NCI-H524 (cell line): ENCODE results near the gene TGFB3.

Source experiments
- DNase-seq, 2 experiments: peaks; one replicate each; lab custom pipeline; 2025; lab: John Stamatoyannopoulos, UW

The TGFB3 gene

DNA sequence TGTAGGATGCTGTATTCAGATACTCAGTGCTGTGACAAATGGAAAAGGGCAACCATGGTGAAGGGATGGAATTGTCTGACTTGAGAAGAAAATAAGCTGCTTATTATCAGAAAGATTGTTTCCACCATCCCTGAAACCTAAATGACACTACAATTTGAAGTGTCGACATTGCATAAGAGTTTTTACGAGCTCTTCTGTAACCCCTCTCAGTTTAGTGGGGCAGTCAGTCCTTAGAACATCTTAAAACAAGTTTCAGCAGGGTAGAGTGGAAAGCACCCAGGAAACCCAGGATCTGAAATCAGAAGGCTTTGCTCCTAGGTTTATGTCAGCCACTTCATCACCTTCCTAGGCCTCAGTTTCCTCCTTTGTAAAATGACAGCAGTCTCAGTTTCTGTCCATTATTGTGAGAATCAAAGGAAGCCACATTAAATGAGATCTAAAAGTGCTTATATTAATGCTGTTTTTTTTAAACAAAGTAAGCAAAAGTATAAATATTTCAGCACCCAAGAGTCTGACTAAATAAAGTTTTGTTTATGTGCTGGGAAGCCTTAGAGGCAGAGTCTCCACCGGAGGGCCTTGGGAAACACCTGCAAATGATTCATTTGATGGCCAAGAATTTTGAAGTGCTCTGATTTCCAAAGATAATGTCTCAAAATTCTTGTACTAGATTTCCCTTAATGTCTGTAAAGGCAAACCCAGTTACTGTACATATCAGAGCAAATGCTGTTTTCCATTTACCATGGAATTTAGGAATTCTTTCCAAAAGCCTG is 5.6 kb upstream of the TGFB3 start:
- DNase-seq: no peak

DNA sequence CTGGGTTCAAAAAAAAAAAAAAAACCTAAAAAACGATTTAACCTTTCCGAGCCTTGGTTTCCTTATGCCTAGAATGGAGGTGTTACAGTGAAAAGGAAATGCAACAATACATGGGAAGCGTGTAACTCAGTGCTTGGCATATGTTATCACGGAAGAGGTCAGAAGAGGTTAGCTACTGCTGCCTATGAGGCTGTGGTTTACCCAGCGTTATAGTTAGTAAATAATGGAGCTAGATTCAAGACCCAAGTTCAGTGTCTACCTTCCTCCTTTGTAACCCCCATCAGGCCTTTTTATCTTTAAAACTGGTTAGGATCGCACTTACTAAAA is 4.6 kb upstream of the TGFB3 start:
- DNase-seq: no peak

DNA sequence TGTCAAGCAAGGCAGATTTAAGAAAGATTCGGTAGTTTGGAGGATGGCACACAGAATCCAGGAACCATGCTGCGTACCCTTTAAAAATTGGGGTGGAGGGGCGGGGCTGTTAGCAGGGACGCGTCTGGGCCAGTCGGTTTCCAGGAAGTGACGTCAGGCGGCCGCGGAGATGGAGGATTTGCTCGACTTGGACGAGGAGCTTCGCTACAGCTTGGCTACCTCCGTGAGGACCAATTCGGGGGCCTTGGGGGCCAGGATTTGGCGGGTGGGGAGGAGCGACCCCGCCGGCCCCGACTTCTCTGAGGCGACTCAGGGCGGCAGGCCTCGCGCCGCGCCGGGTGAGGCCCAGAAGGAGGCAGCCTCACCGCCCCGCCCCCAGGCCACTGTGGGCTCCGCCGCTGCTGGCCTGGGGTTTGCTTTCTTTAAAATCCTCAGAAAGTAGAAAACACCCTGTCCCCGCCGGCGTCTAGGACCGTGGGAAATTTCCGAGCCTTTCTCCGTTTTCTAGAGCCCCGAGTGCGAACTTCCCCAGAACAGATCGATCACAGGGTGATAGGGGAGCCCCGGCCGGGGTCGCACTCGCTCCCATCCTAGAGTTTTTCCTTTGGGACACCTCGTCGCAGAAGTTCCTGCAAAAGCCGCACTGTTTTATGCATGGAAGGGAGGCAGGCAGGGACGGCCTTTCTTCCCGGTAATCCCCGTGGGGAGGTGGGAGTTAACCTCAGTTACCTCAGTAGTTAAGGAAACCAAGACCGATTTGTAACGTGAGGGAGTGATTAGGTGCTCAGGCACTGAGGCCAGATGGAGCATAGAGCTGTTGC is 4.0 kb upstream of the TGFB3 start, which contains the start of gene IFT43:
Gene IFT43, plus strand, starts transcription at position 146 of the 821 bp plus-strand sequence. Its CDS starts 24 bp downstream, at position 170.
- DNase-seq: peak; percentile 69 to 75

GRCh38 chr14:75984674-75985073 is 2.9 kb upstream of the TGFB3 start:
- no peak for DNase-seq

GRCh38 chr14:75983019-75983358 is 1.2 kb upstream of the TGFB3 start:
- DNase-seq: no peak

DNA sequence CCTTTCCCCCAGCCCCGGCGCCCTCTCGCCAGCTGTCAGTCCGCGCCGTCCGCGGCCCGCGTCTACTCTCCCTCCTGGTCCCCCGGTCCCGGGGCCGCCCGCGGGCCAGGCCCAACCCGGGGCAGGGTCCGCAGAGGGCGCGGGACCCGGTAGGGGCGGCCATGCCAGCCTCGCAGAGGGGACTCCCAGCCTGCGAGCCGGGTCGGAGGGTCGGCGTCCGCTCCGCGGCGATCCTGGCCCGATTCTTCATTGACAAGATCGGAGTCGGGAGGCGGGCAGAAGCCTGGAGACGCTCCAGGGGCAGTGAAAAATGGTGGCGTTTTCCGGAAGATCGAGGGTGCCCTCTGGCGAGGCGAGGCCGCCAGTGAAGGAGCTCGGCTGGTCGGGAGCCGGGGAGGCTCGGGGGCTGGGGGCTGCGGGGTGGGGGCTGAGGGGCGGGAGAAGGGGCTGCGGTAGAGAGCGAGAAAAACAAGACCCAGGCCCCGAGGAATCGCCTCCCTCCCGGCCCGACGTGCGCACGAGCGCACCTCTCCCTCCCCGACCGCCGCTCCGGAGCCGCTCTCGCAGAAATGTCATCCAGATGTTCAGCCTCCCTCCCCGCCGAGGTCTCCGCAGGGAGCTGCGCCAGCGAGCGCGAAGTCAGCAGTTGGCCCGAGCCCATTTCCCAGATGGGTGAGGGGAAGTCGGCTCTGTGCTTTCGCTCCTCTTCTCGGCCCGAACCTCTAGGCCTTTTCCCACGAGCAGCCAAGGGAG is 647 bp upstream of the TGFB3 start:
- DNase-seq: peak; percentile 87 to 88

DNA sequence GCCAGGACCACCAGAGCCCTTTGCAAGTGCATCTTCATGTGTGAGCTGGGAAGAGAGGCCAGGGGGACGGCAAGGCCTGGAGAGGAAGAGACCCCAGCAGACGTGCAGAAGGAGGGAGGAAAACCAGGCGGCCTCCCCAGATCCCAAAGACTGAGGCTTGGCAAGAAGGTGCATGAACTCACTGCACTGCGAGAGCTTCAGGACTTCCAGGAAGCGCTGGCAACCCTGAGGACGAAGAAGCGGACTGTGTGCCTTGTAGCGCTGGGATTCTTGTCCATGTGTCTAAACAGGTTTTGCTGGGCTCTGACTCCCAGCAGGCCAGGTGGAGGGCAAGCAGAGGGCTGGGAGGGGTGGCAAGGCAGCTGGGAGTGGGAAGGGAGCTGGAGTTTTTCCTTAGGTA is 939 bp downstream of the TGFB3 start:
- peak in 1 of 2 experiments; percentile 60 for DNase-seq

DNA sequence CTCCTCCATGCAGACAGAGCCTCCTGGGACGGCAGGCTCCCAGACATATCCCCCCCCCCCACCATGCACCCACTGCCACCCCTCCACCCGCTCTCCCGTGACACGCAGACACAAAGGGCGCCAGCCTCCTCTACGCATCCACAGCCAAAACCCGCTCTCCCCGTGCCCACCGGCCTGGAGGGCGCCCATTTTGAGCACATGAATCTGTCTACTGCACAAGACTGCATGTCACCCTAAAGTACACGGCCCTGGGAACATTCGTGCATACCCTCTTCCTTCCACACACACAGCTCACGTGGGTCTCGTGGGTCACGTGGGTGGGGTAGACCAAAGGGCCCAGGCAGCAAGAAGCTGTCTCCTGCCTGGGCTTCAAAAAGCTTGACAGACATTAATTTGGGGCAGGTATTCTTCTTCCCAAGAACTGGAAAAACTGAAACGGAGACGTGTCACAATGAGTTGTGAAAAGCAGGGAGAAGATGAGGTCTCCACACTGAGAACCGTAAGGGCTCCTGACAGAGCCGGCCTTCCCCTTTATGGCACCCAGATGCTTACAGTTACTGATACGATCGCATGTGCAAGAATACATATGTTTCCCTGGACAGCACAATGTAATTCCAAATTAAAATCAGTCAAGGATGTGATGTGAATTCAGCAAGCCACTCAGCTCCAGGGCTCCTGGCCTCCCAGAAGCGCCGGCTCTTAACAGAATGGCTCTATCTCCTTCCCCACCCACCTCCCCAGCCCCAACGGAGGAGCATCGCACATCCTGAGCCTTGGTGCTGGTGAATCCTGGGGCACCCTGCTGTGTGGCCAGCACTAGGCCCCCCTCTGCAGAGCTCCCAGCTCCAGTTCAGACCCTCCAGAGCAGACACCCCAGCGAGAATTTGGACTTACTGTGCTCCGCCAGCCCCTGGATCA is 1.9 kb downstream of the TGFB3 start:
- DNase-seq: no peak

- DNase-seq: peak; percentile 56 to 66
Measured at GRCh38 chr14:75979071-75979571, 2.7 kb downstream of the TGFB3 start.

DNA sequence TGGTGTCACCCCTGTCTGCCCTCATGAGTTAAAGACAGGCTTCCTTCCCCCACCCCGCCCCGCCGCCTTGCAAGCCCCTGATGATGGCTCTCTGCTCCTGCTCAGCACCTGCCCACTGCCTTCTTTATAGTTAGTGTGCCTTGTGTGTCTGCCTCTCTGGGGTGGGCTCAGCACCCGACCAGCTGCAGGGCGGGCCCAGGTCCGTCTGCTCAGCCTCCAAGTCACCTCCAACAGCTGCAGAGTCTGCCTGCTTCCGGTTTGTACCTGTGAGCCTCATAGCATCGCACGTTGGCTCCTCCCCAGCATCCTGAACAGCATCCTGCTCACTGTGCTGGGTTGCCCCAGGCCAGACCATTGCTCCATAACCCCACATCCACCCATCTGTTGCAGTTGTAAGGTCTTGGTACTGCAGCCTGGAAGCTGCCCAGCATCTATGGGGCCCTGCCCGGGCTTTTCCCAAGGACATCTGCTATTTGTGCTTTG is 3.5 kb downstream of the TGFB3 start:
- DNase-seq: peak in 1 of 2 experiments; percentile 56

- DNase-seq: no peak
Measured at GRCh38 chr14:75977582-75977943, 4.2 kb downstream of the TGFB3 start.

DNA sequence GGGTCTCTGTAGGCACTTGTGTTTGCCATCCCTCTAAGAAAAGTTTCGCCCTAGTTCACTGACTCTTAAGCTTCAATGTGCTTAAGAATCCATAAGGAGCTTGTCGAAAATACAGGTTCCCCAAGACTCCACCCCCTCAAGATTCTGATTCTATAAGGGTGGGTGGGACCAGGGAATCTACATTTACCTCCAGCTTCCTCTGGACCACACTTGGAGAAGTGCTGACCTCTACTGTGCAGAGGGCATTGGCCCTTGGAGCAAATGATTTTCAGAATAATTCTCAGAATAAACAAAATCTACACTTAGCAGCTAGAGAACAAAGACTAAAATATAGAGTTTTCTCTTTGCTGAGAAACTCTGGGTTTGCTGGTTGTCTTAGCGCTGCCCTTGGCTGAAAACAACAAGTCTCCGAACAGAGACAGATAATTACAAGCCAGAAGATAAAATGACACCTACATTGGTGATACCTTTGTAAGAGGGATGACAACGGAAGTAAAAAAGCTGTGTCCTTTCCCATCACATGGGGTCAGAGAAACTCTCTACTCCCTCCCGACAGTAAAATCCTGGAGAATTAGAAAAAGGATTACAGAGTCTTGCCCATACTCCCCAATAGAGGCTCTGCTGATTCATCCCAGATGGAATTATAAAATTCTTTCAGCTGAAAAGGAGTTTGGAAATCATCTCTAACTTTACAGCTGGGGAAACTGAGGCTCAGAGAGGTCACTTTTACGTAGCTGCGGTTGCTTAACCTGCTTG is 4.8 kb downstream of the TGFB3 start:
- DNase-seq: peak; percentile 16 to 35

GRCh38 chr14:75972801-75973421 is 8.9 kb downstream of the TGFB3 start:
- peak; percentile 98 to 99 for DNase-seq

- DNase-seq: no peak
Measured at GRCh38 chr14:75971509-75971908, 10.3 kb downstream of the TGFB3 start.

GRCh38 chr14:75970989-75971388 is 10.8 kb downstream of the TGFB3 start:
- no peak for DNase-seq

GRCh38 chr14:75969891-75970290 is 11.9 kb downstream of the TGFB3 start:
- DNase-seq: no peak

- peak; percentile 94 to 97 for DNase-seq
Measured at GRCh38 chr14:75969126-75969525, 12.7 kb downstream of the TGFB3 start.

DNA sequence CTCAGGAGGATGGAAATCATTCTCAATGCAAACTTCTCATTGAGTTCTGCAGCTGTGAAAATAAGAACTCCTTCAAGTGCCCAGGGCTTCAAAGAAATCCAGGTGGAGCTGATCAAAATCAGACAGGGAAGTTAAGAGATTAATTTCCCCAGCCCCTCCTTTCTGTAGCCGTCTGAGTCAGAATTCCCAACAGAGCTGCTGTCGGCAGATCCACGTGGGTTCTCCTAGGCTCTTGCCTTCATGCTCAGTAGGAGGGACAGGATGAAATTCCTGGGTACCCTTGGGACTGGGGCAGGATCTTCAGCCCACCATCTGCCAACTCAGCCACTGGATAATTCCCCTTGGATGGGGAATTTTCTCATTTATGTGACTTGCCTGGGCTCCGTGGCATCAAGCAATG is 13.3 kb downstream of the TGFB3 start:
- DNase-seq: peak; percentile 99

DNA sequence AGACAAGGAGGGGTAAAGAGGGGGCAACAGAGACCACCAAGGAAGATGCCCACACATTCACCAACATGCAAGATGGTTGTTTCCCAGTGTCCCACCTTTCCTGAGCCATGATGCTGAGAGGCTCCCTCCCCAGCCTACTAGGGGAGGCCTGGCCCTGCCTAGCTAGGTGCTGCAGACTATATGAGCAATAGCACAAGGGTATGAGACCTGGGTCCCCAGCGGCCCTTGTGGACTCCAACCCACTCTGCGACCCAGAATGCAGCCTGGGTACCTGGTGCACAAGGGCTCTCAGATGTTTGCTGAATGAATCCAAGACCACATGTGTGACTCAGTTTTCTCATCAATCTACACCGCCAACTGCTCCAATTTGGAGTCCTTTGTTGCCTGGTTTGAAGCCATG is 13.9 kb downstream of the TGFB3 start:
- no peak for DNase-seq

- DNase-seq: peak; percentile 97
Measured at GRCh38 chr14:75961662-75962061, 20.1 kb downstream of the TGFB3 start.
